Measurements from ENCODE around the gene TIMM23.
"Not testable (repeated sequence)": the region's sequence is repeated elsewhere in the genome, so short reads cannot be mapped to it uniquely, and the experiment has no call there.

TIMM23 gene

GRCh38 chr10:45957928-45958327, 14.4 kb upstream of the TIMM23 start:
- H3K4me3 ChIP-seq (ENCODE audit: low read length in 2 of 2); H3K27ac ChIP-seq (ENCODE audit: low read length); H3K9me3 ChIP-seq (ENCODE audit: control insufficient read depth in 2 of 2, low read length in 2 of 2); H3K4me1 ChIP-seq (ENCODE audit: control insufficient read depth, insufficient read depth, low read length); H3K27me3 ChIP-seq (ENCODE audit: control insufficient read depth in 1 of 2, insufficient read depth in 2 of 2, low read length in 2 of 2); H3K9ac ChIP-seq (ENCODE audit: low read length in 2 of 2); H3K36me3 ChIP-seq (ENCODE audit: control insufficient read depth in 2 of 2, insufficient read depth in 2 of 2, low read length in 2 of 2): not testable (repeated sequence)

- not testable (repeated sequence) for H3K4me3 ChIP-seq (ENCODE audit: low read length in 2 of 2); H3K36me3 ChIP-seq (ENCODE audit: control insufficient read depth in 2 of 2, insufficient read depth in 2 of 2, low read length in 2 of 2); H3K27me3 ChIP-seq (ENCODE audit: control insufficient read depth in 1 of 2, insufficient read depth in 2 of 2, low read length in 2 of 2); H3K4me1 ChIP-seq (ENCODE audit: control insufficient read depth, insufficient read depth, low read length); H3K9me3 ChIP-seq (ENCODE audit: control insufficient read depth in 2 of 2, low read length in 2 of 2); H3K27ac ChIP-seq (ENCODE audit: low read length); H3K9ac ChIP-seq (ENCODE audit: low read length in 2 of 2)
These were observed 9.4 kb upstream of the TIMM23 start for GRCh38 chr10:45962686-45963452.

GRCh38 chr10:45971019-45971418, 1.3 kb upstream of the TIMM23 start:
- not testable (repeated sequence) for H3K9me3 ChIP-seq (ENCODE audit: control insufficient read depth in 2 of 2, low read length in 2 of 2); H3K36me3 ChIP-seq (ENCODE audit: control insufficient read depth in 2 of 2, insufficient read depth in 2 of 2, low read length in 2 of 2); H3K4me1 ChIP-seq (ENCODE audit: control insufficient read depth, insufficient read depth, low read length); H3K27ac ChIP-seq (ENCODE audit: low read length); H3K27me3 ChIP-seq (ENCODE audit: control insufficient read depth in 1 of 2, insufficient read depth in 2 of 2, low read length in 2 of 2)
- Histone ChIP-seq H3K4me3 (ENCODE audit: low read length in 2 of 2) (peak overlapping the region; percentile 78 to 88), H3K9ac (ENCODE audit: low read length in 2 of 2) (peak overlapping the region in 1 of 2 donors; percentile 36)

- H3K9me3 ChIP-seq (ENCODE audit: control insufficient read depth in 2 of 2, low read length in 2 of 2); H3K36me3 ChIP-seq (ENCODE audit: control insufficient read depth in 2 of 2, insufficient read depth in 2 of 2, low read length in 2 of 2); H3K27me3 ChIP-seq (ENCODE audit: control insufficient read depth in 1 of 2, insufficient read depth in 2 of 2, low read length in 2 of 2); H3K27ac ChIP-seq (ENCODE audit: low read length); H3K4me1 ChIP-seq (ENCODE audit: control insufficient read depth, insufficient read depth, low read length): not testable (repeated sequence)
- Histone ChIP-seq H3K4me3 (ENCODE audit: low read length in 2 of 2) (peak overlapping the region; percentile 78 to 88), H3K9ac (ENCODE audit: low read length in 2 of 2) (peak overlapping the region; percentile 58 to 84)
These were observed 565 bp upstream of the TIMM23 start for GRCh38 chr10:45971742-45972105.

GRCh38 chr10:45972813-45973169, 502 bp downstream of the TIMM23 start:
- Histone ChIP-seq H3K9ac (ENCODE audit: low read length in 2 of 2) (peak overlapping the region; percentile 73 to 84), H3K4me3 (ENCODE audit: low read length in 2 of 2) (peak overlapping the region; percentile 78 to 88)
- H3K27ac ChIP-seq (ENCODE audit: low read length), result not testable (repeated sequence)

GRCh38 chr10:45974041-45974440, 1.8 kb downstream of the TIMM23 start:
- H3K27me3 ChIP-seq (ENCODE audit: control insufficient read depth in 1 of 2, insufficient read depth in 2 of 2, low read length in 2 of 2); H3K9ac ChIP-seq (ENCODE audit: low read length in 2 of 2); H3K4me1 ChIP-seq (ENCODE audit: control insufficient read depth, insufficient read depth, low read length); H3K27ac ChIP-seq (ENCODE audit: low read length); H3K36me3 ChIP-seq (ENCODE audit: control insufficient read depth in 2 of 2, insufficient read depth in 2 of 2, low read length in 2 of 2); H3K9me3 ChIP-seq (ENCODE audit: control insufficient read depth in 2 of 2, low read length in 2 of 2); H3K4me3 ChIP-seq (ENCODE audit: low read length in 2 of 2): not testable (repeated sequence)

More at GRCh38 chr10:45972813-45973169, 502 bp downstream of the TIMM23 start:
- H3K27me3 ChIP-seq (ENCODE audit: control insufficient read depth in 1 of 2, insufficient read depth in 2 of 2, low read length in 2 of 2); H3K36me3 ChIP-seq (ENCODE audit: control insufficient read depth in 2 of 2, insufficient read depth in 2 of 2, low read length in 2 of 2); H3K9me3 ChIP-seq (ENCODE audit: control insufficient read depth in 2 of 2, low read length in 2 of 2); H3K4me1 ChIP-seq (ENCODE audit: control insufficient read depth, insufficient read depth, low read length): not testable (repeated sequence)

GRCh38 chr10:45978554-45978953, 6.3 kb downstream of the TIMM23 start:
- not testable (repeated sequence) for H3K36me3 ChIP-seq (ENCODE audit: control insufficient read depth in 2 of 2, insufficient read depth in 2 of 2, low read length in 2 of 2); H3K4me3 ChIP-seq (ENCODE audit: low read length in 2 of 2); H3K27ac ChIP-seq (ENCODE audit: low read length); H3K9me3 ChIP-seq (ENCODE audit: control insufficient read depth in 2 of 2, low read length in 2 of 2); H3K9ac ChIP-seq (ENCODE audit: low read length in 2 of 2); H3K4me1 ChIP-seq (ENCODE audit: control insufficient read depth, insufficient read depth, low read length); H3K27me3 ChIP-seq (ENCODE audit: control insufficient read depth in 1 of 2, insufficient read depth in 2 of 2, low read length in 2 of 2)

GRCh38 chr10:45981367-45981766, 9.1 kb downstream of the TIMM23 start:
- not testable (repeated sequence) for H3K4me3 ChIP-seq (ENCODE audit: low read length in 2 of 2); H3K9me3 ChIP-seq (ENCODE audit: control insufficient read depth in 2 of 2, low read length in 2 of 2); H3K36me3 ChIP-seq (ENCODE audit: control insufficient read depth in 2 of 2, insufficient read depth in 2 of 2, low read length in 2 of 2); H3K9ac ChIP-seq (ENCODE audit: low read length in 2 of 2); H3K4me1 ChIP-seq (ENCODE audit: control insufficient read depth, insufficient read depth, low read length); H3K27ac ChIP-seq (ENCODE audit: low read length); H3K27me3 ChIP-seq (ENCODE audit: control insufficient read depth in 1 of 2, insufficient read depth in 2 of 2, low read length in 2 of 2)

- H3K4me1 ChIP-seq (ENCODE audit: control insufficient read depth, insufficient read depth, low read length); H3K9me3 ChIP-seq (ENCODE audit: control insufficient read depth in 2 of 2, low read length in 2 of 2); H3K36me3 ChIP-seq (ENCODE audit: control insufficient read depth in 2 of 2, insufficient read depth in 2 of 2, low read length in 2 of 2); H3K9ac ChIP-seq (ENCODE audit: low read length in 2 of 2); H3K27me3 ChIP-seq (ENCODE audit: control insufficient read depth in 1 of 2, insufficient read depth in 2 of 2, low read length in 2 of 2); H3K27ac ChIP-seq (ENCODE audit: low read length); H3K4me3 ChIP-seq (ENCODE audit: low read length in 2 of 2): not testable (repeated sequence)
These were observed 11.4 kb downstream of the TIMM23 start for GRCh38 chr10:45983538-45984186.

- H3K27ac ChIP-seq (ENCODE audit: low read length); H3K27me3 ChIP-seq (ENCODE audit: control insufficient read depth in 1 of 2, insufficient read depth in 2 of 2, low read length in 2 of 2); H3K4me1 ChIP-seq (ENCODE audit: control insufficient read depth, insufficient read depth, low read length); H3K36me3 ChIP-seq (ENCODE audit: control insufficient read depth in 2 of 2, insufficient read depth in 2 of 2, low read length in 2 of 2); H3K9me3 ChIP-seq (ENCODE audit: control insufficient read depth in 2 of 2, low read length in 2 of 2); H3K9ac ChIP-seq (ENCODE audit: low read length in 2 of 2); H3K4me3 ChIP-seq (ENCODE audit: low read length in 2 of 2): not testable (repeated sequence)
These were observed 12.2 kb downstream of the TIMM23 start for GRCh38 chr10:45984473-45984872.

GRCh38 chr10:45985590-45985989, 13.3 kb downstream of the TIMM23 start:
- not testable (repeated sequence) for H3K27me3 ChIP-seq (ENCODE audit: control insufficient read depth in 1 of 2, insufficient read depth in 2 of 2, low read length in 2 of 2); H3K9ac ChIP-seq (ENCODE audit: low read length in 2 of 2); H3K27ac ChIP-seq (ENCODE audit: low read length); H3K4me3 ChIP-seq (ENCODE audit: low read length in 2 of 2); H3K9me3 ChIP-seq (ENCODE audit: control insufficient read depth in 2 of 2, low read length in 2 of 2); H3K36me3 ChIP-seq (ENCODE audit: control insufficient read depth in 2 of 2, insufficient read depth in 2 of 2, low read length in 2 of 2); H3K4me1 ChIP-seq (ENCODE audit: control insufficient read depth, insufficient read depth, low read length)
